ENCODE measurements around the gene CBR4. TPM values are rescaled to one million over a fixed set of nuclear protein-coding genes. Genes with fewer than 3 reads are reported as not detected.
A peak's percentile ranks its signal among the peaks of the same experiment; 100 is the strongest.

CBR4 gene
- total RNA-seq, result 59.5 TPM

GRCh38 chr4:169010125-169011023 lies at the start of gene CBR4:
Gene CBR4, minus strand, starts transcription at chr4:169010255. Its CDS starts 166 bp downstream, at chr4:169010089.

Small RNA genes lying within 50 kb of the gene (small RNA-seq; reads per million reads assigned to genes)
- 14.9 reads per million, percentile 91 among the genes with 10 or more reads in this experiment for gene RNY4P17 (ENCODE audit: low replicate concordance)

Data from parietal lobe (tissue), 2 donors.